IMR-90 (cell line): Measurements from ENCODE around the gene SIGLEC11.

Source experiments
- BHLHE40 ChIP-seq: fragments of 150-350 bp; IDR thresholded peaks from 2 replicates; pipeline ENCODE4 v1.6.1; 2016; ENCODE audit warnings: mild to moderate bottlenecking, low read depth, low read length
- CEBPB ChIP-seq: IDR thresholded peaks from 2 replicates; pipeline ENCODE4 v1.6.1; 2012; ENCODE audit warnings: low read depth, low read length, improper control_type of control experiment
- CHD1 ChIP-seq: IDR thresholded peaks from 2 replicates; pipeline ENCODE4 v1.6.1; 2012; ENCODE audit warnings: low read depth, low read length, improper control_type of control experiment
- FOS ChIP-seq: fragments of 150-350 bp; IDR thresholded peaks from 2 replicates; pipeline ENCODE4 v1.6.1; 2016; ENCODE audit warnings: low read depth, low read length
- MAZ ChIP-seq: IDR thresholded peaks from 2 replicates; pipeline ENCODE4 v1.6.1; 2012; ENCODE audit warnings: low read depth, mild to moderate bottlenecking, low read length, improper control_type of control experiment, moderate library complexity, borderline replicate concordance
- MXI1 ChIP-seq: IDR thresholded peaks from 2 replicates; pipeline ENCODE4 v1.6.1; 2012; ENCODE audit warnings: low read depth, mild to moderate bottlenecking, low read length, moderate library complexity, borderline replicate concordance
- NFE2L2 ChIP-seq: fragments of 150-350 bp; IDR thresholded peaks from 2 replicates; pipeline ENCODE4 v1.6.1; 2016; ENCODE audit warnings: low read depth, mild to moderate bottlenecking, low read length
- POLR2A ChIP-seq: IDR thresholded peaks from 2 replicates; pipeline ENCODE4 v1.6.1; 2012; ENCODE audit warnings: mild to moderate bottlenecking, low read depth, low read length
- RAD21 ChIP-seq: IDR thresholded peaks from 2 replicates; pipeline ENCODE4 v1.6.1; 2012; ENCODE audit warnings: low read length, improper control_type of control experiment
- RFX5 ChIP-seq: IDR thresholded peaks from 2 replicates; pipeline ENCODE4 v1.8.0; 2012; ENCODE audit warnings: low read depth, mild to moderate bottlenecking, low read length, moderate library complexity
- SMC3 ChIP-seq: fragments of 150-350 bp; IDR thresholded peaks from 2 replicates; pipeline ENCODE4 v1.6.1; 2016; ENCODE audit warnings: low read depth, mild to moderate bottlenecking, antibody characterized with exemption, low read length, moderate library complexity
- TF ChIP-seq, protein P1 (sequence below): conservative IDR thresholded peaks from 2 replicates; pipeline ENCODE4 v1.5.1; 2012; ENCODE audit warnings: mild to moderate bottlenecking, low read depth, low read length, improper control_type of control experiment

DNA sequence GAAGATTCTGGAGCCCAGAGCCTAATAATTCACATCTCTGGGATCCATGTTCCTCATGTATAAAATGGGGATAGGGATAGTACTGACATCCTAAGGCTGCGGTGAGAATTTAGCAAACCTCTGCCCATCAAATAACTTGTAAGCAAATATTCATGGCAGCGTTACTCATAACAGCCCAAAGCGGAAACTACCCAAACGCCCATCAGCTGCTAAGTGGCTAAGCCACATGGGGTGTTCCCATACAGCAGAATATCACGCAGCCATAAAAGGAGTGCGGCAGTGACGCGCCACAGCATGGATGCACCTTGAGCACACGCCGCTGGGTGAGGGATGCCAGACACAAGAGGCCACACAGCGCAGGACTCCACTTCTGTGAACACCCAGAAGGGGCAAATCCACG is 44.5 kb upstream of the SIGLEC11 start:
- TF ChIP-seq, protein P1, sequence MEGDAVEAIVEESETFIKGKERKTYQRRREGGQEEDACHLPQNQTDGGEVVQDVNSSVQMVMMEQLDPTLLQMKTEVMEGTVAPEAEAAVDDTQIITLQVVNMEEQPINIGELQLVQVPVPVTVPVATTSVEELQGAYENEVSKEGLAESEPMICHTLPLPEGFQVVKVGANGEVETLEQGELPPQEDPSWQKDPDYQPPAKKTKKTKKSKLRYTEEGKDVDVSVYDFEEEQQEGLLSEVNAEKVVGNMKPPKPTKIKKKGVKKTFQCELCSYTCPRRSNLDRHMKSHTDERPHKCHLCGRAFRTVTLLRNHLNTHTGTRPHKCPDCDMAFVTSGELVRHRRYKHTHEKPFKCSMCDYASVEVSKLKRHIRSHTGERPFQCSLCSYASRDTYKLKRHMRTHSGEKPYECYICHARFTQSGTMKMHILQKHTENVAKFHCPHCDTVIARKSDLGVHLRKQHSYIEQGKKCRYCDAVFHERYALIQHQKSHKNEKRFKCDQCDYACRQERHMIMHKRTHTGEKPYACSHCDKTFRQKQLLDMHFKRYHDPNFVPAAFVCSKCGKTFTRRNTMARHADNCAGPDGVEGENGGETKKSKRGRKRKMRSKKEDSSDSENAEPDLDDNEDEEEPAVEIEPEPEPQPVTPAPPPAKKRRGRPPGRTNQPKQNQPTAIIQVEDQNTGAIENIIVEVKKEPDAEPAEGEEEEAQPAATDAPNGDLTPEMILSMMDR = no peak
- TF ChIP-seq RAD21 (no peak), CEBPB (no peak), POLR2A (no peak), RFX5 (no peak), SMC3 (no peak), BHLHE40 (no peak), MAZ (no peak), NFE2L2 (no peak), MXI1 (no peak), CHD1 (no peak), FOS (no peak)
